Jurkat, Clone E6-1 (cell line): Measurements from ENCODE around the gene XRN1.
A peak's percentile ranks its signal among the peaks of the same experiment; 100 is the strongest.
"Not testable (repeated sequence)": the region's sequence is repeated elsewhere in the genome, so short reads cannot be mapped to it uniquely, and the experiment has no call there.

Source experiments
- DNase-seq: peaks from one replicate; pipeline ENCODE4 v3.0.0-alpha.2; 2011; ENCODE audit warnings: low read depth, low spot score
- H3K4me3 ChIP-seq: 2 replicates; pipeline ENCODE4 v1.5.1; 2011; ENCODE audit warnings: mild to moderate bottlenecking, low read length, control low read depth, moderate library complexity

Gene XRN1

DNA sequence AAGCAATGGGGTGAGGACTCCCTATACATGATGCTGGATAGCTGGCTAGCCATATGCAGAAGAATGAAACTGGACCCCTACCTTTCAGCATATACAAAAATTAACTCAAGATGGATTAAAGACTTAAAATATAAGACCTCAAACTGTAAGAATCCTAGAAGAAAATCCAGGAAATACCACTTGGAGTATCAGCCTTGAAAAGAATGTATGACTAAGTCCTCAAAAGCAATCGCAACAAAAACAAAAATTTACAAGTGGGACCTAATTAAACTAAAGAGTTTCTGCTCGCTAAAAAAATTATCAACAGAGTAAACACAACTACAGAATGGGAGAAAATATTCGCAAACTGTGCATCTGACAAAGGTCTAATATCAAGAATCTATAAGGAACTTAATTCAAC lies 94.3 kb downstream of the XRN1 start:
- no peak overlapping the region for H3K4me3 ChIP-seq
- DNase-seq: no peak

DNA sequence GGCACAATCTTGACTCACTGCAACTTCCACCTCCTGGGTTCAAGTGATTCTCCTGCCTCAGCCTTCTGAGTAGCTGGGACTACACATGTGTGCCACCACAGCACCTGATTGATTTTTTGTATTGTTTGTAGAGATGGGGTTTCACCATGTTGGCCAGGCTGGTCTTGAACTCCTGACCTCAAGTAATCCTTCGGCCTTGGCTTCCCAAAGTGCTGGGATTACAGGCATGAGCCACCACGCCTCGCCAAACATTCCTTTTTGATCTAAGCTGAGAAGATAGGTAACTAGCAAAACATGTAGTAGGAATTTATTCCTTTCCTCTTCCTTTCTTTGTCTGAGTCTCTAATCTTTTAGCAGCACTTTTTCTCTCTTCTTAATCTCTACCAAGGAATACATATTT lies 95.1 kb downstream of the XRN1 start:
- not testable (repeated sequence) for H3K4me3 ChIP-seq, DNase-seq

DNA sequence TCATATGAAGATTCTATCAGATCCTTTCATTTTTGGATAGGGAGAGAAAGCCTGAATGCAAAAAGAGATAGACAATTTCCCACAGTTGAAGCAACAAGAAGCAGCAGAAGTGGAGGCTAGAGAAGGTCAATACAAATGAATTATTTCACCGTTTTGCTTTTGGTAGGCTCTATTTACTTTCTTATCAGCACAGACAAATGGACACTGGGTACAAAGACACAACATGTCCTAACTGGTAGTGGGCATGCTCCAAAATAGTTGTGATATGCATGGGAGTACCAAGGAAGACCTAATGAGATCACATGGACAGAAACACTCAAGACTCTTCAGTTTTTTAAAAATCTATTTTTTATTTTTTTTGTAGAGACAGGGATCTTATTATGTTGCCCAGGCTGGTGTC lies 99.4 kb downstream of the XRN1 start:
- no peak for DNase-seq
- no peak overlapping the region for H3K4me3 ChIP-seq

DNA sequence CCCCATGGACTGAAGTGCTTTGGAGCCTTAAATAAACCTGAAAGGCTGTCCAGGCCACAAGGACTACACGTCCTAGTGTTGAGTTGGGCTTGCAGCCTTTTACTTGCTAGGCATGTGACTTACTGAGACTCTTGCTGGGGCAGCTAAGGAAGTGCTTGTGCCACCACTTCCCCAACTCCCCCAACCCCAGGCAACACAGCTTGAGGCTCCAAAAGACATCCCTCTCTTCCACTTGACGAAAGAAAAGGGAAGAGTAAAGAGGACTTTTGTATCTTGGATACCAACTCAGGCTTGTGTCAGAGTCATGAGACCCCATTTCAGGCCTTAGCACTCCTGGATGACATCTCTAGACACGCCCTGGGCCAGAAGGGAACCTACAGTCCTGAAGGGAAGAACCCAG lies 109.8 kb downstream of the XRN1 start:
- no peak for DNase-seq
- H3K4me3 ChIP-seq: no peak overlapping the region

DNA sequence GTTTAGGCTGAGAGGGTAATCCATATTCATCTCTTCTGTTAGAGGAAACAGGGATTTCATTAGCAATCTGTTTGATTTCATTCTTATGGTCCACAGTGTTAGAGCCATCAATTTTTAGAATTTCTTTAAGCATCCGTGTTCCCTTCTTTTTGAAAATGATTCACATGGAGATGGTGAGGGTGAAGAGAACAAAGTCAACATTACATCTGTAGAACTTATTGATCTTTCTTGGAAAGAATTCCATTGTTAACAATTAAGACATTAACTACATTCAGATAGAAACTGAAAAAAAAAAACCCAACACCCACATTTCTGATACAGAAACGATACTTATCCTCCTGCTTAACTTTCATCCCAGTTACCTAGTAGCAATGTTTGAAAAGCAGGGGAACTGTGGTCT lies 115.4 kb downstream of the XRN1 start:
- H3K4me3 ChIP-seq: no peak overlapping the region
- no peak for DNase-seq

DNA sequence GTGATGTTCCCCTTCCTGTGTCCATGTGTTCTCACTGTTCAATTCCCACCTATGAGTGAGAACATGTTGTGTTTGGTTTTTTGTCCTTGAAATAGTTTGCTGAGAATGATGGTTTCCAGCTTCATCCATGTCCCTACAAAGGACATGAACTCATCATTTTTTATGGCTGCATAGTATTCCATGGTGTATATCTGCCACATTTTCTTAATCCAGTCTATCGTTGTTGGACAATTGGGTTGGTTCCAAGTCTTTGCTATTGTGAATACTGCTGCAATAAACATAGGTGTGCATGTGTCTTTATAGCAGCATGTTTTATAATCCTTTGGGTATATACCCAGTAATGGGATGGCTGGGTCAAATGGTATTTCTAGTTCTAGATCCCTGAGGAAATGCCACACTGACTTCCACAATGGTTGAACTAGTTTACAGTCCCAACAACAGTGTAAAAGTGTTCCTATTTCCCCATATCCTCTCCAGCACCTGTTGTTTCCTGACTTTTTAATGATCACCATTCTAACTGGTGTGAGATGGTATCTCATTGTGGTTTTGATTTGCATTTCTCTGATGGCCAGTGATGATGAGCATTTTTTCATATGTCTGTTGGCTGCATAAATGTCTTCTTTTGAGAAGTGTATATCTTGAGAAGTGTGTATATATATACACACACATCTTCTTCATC lies 123.4 kb downstream of the XRN1 start:
- DNase-seq, H3K4me3 ChIP-seq: not testable (repeated sequence)

DNA sequence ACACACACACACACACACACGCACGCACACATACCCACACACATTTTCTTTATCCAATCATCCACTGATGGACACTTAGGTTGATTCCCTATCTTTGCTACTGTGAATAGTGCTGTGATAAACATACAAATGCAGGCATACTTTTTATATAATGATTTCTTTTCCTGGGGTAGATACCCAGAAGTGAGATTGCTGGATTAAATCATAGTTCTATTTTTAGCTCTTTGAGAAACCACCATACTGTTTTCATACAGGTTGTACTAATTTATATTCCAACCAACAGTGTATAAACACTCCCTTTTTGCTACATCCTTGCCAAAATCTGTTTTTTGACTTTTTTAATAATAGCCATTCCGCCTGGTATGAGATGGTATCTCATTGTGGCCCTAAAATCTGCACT lies 127.9 kb downstream of the XRN1 start:
- no peak for DNase-seq

DNA sequence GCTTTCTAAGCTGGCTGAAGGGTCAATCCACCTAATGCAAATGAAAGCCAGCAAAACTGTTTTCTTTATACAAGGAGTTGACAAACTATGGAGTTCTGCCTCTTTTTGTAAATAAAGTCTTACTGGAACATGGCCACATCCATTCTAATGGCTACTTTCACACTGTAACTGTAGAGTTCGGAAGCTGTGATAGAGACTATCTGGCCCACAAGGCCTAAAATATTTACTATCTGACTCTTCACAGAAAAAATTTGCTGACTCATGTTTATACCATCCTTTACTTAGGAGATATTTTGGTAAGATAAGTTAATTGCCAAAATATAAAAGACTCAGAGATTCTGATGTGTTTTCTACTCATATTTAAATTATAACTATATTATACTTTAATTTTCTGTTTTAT lies 128.7 kb downstream of the XRN1 start:
- no peak for DNase-seq
- no peak overlapping the region for H3K4me3 ChIP-seq

More for the DNA sequence above, 127.9 kb downstream of the XRN1 start:
- H3K4me3 ChIP-seq: no peak overlapping the region

DNA sequence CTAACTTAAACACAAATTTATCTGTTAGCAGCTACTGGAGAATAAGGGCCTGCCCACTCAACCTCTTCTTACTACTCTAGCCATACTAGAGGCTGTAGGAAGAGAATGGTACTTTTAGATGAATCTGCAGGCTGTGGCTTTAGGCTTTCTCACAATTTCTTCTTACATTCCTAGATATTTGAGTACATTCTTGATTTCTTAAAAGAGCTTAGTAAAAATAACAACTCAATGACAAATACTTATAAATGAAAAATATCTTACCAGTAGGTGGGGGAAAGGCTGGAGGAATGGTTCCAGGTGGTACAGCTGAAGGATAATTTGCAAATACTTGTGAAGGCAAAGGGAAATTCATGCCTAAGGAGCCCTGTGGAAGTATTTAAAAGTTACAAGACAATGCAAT lies 129.5 kb downstream of the XRN1 start:
- no peak overlapping the region for H3K4me3 ChIP-seq
- no peak for DNase-seq

DNA sequence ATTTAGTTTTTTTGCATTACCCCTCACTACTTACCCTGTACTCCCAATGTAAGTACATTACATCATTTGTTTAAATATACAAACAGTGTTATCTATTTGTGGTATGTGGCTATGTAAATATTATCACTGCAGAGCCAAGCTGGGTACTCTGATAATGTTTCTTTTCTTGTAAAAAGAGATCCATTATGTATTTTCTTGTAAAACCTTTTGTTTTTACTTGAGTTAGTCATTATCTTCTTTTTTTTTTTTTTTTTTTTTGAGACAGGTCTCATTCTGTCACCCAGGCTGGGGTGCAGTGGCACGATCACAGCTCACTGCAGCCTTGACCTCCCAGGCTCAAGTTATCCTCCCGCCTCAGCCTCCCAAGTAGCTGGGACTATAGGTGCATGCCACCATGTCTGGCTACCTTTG lies 131.9 kb downstream of the XRN1 start:
- DNase-seq, H3K4me3 ChIP-seq: not testable (repeated sequence)

DNA sequence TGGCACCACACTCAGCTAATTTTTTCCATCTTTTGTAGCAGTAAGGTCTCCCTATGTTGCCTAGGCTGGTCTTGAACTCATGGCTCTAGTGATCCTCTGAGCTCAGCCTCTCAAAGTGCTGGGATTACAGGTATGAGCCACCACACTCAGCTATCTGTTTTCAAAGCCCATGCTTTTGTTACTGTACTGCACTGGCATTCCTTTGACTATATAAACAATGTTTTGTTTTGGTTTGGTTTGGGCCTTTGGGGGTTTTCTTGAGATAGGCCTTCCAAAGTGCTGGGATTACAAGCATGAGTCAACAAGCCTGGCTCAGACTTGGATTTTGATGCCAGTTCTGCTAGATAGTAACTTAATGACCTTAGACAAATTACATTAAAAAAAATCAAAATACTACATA lies 132.8 kb downstream of the XRN1 start:
- DNase-seq: no peak
- no peak overlapping the region for H3K4me3 ChIP-seq

DNA sequence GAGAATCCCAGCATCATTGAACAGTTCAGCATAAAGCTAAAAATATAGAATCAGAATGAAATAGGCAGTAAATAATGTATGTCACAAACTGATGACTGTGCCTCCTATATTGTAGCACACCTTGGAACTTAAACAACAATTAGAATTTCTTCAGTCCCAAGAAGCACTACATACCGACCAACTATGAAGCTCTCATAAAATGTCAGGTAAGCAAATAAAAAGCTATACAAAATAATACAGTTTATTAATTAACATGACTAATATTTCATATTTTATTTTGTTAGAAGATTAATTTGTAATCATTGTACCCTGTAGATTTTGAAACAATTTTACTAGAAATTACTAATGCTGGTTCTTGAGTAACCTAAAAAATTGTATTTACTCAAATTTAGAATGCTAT lies 137.4 kb downstream of the XRN1 start:
- H3K4me3 ChIP-seq: no peak overlapping the region
- no peak for DNase-seq

DNA sequence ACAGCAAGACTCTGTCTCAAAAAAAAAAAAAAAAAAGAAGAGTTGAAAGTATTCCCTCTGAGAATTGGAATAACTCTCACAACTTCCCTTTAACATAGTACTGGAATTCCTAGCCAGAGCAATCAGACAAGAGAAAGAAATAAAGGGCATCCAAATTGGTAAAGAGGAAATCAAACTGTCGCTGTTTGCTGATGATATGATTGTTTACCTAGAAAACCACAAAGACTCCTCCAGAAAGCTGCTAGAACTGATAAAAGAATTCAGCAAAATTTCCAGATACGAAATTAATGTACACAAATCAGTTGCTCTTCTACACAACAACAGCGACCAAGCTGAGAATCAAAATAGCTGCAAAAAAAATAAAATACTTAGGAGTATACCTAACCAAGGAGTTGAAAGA lies 145.0 kb downstream of the XRN1 start:
- not testable (repeated sequence) for DNase-seq

DNA sequence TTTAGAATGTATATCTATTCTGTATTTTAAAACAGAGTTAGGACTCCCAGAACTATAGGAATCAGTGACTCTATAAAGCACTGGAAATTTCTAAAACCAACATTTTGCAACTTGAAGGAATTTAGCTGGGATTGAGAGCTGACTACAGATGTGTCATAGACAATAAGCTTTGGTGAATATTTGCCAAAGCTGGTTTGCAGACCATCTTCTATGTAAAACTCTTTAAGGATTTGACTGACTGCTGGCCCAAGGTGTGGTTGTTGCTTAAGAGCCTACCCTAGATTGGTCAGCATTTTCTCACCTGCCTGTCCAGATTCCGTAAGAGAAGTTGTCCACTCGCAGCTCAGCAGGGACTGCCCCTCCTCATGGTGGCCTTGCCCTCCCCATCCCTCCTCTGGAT lies 149.2 kb downstream of the XRN1 start:
- no peak for DNase-seq
- no peak overlapping the region for H3K4me3 ChIP-seq

More for the DNA sequence above, 145.0 kb downstream of the XRN1 start:
- H3K4me3 ChIP-seq: not testable (repeated sequence)

DNA sequence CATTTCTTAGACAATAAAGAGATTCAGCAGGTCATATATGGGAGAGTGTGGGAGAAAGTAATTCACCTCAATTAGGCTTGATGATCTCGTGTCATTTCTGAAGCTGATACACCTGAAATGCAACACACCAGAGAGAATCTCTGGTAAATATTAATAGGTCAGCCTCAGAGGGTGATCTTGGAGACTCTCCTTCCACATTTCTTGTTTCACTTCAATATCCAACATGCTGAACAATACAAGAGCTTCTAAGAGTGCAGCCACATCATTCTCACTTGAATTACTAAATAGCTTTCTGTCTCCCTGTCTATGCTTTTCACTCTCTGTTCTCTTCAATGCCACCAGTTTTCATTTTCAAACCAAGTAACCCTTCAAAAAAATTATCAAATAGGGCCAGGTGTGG lies 151.3 kb downstream of the XRN1 start:
- DNase-seq: no peak
- H3K4me3 ChIP-seq: no peak overlapping the region

DNA sequence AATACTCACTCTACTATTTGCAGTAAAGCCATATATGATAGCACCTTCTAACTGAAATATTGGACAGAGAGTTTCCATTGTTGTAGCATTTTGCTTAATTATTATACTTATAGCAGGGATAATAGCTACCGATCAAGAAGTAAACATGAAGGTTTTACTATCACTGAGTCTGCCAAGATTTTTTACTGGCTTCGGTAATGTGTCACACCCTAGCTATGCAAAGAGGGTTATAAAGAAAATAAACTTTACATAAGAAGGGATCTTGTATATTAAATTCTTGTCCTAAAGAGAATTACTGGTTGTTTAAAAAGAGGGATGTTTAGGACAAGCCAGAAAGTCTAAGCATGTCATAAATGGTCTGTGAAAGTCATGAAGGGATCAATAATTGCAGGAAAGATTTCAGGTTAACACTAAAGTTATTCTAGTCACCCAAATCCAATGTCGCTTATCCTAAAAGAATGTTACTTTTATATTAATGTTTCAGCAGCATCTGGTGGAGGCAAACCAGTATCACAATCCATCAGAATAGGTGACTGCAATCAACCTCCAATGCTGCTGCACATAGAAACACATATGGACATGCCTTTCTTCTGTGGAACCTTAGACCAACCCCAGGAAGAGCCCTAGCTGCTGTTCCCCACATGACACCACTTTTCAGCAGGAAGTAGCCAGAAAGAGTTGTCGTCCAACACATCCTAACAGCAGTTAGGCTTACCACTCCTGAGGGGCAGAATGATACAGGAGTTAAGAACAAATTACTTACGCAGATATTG lies 159.8 kb downstream of the XRN1 start:
- H3K4me3 ChIP-seq: no peak overlapping the region
- DNase-seq: no peak

DNA sequence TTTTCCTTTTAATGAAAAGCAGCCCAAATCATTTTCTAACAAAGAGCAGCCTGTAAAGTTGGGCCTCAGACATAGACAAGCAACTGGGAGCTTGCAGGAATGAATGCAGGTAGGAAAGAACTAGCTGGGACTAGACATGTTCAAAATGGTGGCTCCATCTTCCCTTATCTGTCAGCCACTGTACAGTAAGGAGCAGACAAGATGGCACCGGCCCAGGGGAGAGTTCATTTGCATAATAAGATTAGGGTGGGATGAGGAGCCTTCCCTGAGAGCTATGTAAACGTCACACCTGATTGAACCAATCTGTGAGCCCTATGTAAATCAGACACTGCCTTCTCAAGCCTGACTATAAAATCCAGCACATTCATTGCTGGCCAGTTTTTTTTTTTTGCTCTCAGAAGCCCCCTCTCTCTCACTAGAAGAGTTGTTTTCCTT lies 162.7 kb downstream of the XRN1 start:
- H3K4me3 ChIP-seq: no peak overlapping the region
- no peak for DNase-seq

DNA sequence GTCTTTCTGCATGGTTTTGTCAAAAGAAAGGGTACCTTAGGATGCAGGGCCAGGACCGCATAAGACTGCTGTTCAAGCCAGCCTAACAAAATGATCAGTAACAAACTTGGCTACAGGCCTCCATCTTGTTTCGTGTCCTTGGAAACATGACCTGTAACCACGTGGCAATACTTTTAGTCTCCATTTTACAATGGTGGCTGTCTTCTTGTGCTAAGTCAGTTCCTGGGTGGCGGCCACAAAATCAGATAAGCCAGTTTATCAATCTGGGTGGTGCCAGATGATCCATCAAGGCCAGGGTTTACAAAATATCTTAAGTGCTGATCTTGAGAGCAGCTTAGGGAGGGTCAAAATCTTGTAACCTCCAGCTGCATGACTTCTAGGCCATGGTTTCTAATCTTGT lies 165.3 kb downstream of the XRN1 start:
- no peak overlapping the region for H3K4me3 ChIP-seq
- DNase-seq: no peak

DNA sequence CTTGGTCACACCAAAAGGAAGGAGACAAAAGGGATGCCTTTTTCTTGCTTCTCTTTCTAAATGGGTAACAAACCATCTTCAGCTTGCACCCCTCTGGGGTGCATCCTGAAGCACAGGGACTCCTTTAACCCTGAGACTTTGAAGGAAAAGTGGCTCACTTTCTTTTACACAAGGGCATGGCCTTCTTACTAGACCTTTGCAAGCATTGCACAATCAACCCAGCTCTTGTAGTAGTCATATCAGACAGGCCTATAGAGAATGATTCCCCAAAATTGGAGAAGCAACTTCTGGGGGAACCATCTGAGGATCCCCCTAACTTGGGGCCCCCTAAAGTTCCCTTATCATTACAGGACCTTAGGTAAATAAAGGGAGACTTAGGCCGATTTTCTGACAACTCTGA lies 166.4 kb downstream of the XRN1 start:
- DNase-seq: no peak
- no peak overlapping the region for H3K4me3 ChIP-seq

DNA sequence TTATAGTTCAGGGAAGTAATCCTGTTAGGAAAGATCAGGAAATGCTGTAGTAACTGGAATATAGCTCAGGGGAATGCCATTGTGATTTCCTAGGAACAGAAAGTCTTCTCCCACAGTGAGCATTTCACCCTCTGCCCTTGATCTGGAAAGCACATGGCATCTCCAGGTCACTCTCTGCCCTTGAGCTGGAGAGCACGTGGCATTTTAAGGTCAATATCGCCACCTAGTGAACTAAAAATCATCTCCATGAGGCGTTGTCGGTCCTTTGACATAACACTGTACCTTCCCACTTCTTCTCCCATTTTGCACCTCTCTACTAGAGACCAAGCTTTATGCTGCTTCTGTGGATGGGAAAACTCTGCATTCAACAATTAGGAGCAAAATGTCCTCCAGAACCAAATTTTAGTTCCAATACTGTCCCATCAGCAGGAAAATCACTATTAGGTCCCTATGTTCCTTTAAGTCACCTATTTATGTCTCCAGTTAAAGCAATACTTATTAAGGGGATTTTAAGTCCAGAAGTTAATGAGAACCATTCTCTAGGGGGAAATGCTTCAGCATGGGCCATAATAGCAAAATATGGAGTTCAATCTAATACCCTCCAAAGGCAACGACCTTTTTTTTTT lies 167.8 kb downstream of the XRN1 start:
- peak; percentile 75 for DNase-seq
- no peak overlapping the region for H3K4me3 ChIP-seq
